ENCODE results near the gene VPREB3. TPM values are rescaled to one million over a fixed set of nuclear protein-coding genes. Genes with fewer than 3 reads are reported as not detected.

The VPREB3 gene
- total and polyA plus RNA-seq, 2 donors (not counting 1 experiment from before 2014, with no cell fraction given): not detected

GRCh38 chr22:23778577-23778900 is 24.3 kb upstream of the VPREB3 start:
- DNase-seq (ENCODE audit: low read depth in 2 of 2): no peak
- H3K36me3 ChIP-seq (ENCODE audit: control insufficient read depth, insufficient read depth, low read length): no peaks in the 10 kb centered on the region
- TF ChIP-seq CTCF (conservative IDR thresholded peaks at IDR 0.05 in 1 of 2, IDR thresholded peaks at IDR 0.05 in 1 of 2; ENCODE audit: low read depth in 1 of 2, low read length in 2 of 2) (no peak), EZH2 (IDR thresholded peaks at IDR 0.05; ENCODE audit: low read length, missing control alignments) (no peak)
- H4K20me1 ChIP-seq (ENCODE audit: control insufficient read depth, extremely low read depth, insufficient read depth, low read length): no peaks in the 10 kb centered on the region
- no peaks in the 10 kb centered on the region for H3K79me2 ChIP-seq (ENCODE audit: control insufficient read depth, insufficient read depth, low read length)
- no peaks in the 10 kb centered on the region for H3K9me3 ChIP-seq (ENCODE audit: control insufficient read depth, insufficient read depth, low read depth, low read length)
- H3K27ac ChIP-seq (ENCODE audit: insufficient read depth, low read length): no peak overlapping the region
- H2AFZ ChIP-seq (ENCODE audit: low read length): no peak overlapping the region
- H3K9ac ChIP-seq (ENCODE audit: insufficient read depth, low read length): no peak overlapping the region
- H3K27me3 ChIP-seq (ENCODE audit: control insufficient read depth, insufficient read depth, low read length): no peaks in the 10 kb centered on the region
- no peak overlapping the region for H3K4me2 ChIP-seq (ENCODE audit: extremely low read depth, insufficient read depth, low read length)
- H3K4me1 ChIP-seq (ENCODE audit: control insufficient read depth, extremely low read depth, insufficient read depth, low read length): peaks cover 10% of the 10 kb centered on the region
- no peak overlapping the region for H3K4me3 ChIP-seq (replicated peaks in 1 of 4; ENCODE audit: control extremely low read depth in 1 of 4, insufficient read depth in 1 of 4, low read depth in 3 of 4, low read length in 4 of 4)

GRCh38 chr22:23777776-23778576 is 23.8 kb upstream of the VPREB3 start:
- Histone ChIP-seq H3K27me3 (ENCODE audit: control insufficient read depth, insufficient read depth, low read length) (no peaks in the 10 kb centered on the region), H2AFZ (ENCODE audit: low read length) (no peak overlapping the region), H3K4me3 (replicated peaks in 1 of 4; ENCODE audit: control extremely low read depth in 1 of 4, insufficient read depth in 1 of 4, low read depth in 3 of 4, low read length in 4 of 4) (no peak overlapping the region), H4K20me1 (ENCODE audit: control insufficient read depth, extremely low read depth, insufficient read depth, low read length) (no peaks in the 10 kb centered on the region), H3K27ac (ENCODE audit: insufficient read depth, low read length) (no peak overlapping the region), H3K36me3 (ENCODE audit: control insufficient read depth, insufficient read depth, low read length) (no peaks in the 10 kb centered on the region), H3K4me2 (ENCODE audit: extremely low read depth, insufficient read depth, low read length) (no peak overlapping the region), H3K9ac (ENCODE audit: insufficient read depth, low read length) (no peak overlapping the region), H3K79me2 (ENCODE audit: control insufficient read depth, insufficient read depth, low read length) (no peaks in the 10 kb centered on the region), H3K4me1 (ENCODE audit: control insufficient read depth, extremely low read depth, insufficient read depth, low read length) (peaks cover 10% of the 10 kb centered on the region), H3K9me3 (ENCODE audit: control insufficient read depth, insufficient read depth, low read depth, low read length) (no peaks in the 10 kb centered on the region)
- DNase-seq (ENCODE audit: low read depth in 2 of 2): no peak
- no peak for TF ChIP-seq EZH2 (IDR thresholded peaks at IDR 0.05; ENCODE audit: low read length, missing control alignments)
- TF ChIP-seq CTCF (conservative IDR thresholded peaks at IDR 0.05 in 1 of 2, IDR thresholded peaks at IDR 0.05 in 1 of 2; ENCODE audit: low read depth in 1 of 2, low read length in 2 of 2): no peak

- H3K4me3 ChIP-seq (replicated peaks in 1 of 4; ENCODE audit: control extremely low read depth in 1 of 4, insufficient read depth in 1 of 4, low read depth in 3 of 4, low read length in 4 of 4): no peak overlapping the region
Measured at GRCh38 chr22:23775779-23776375, 21.7 kb upstream of the VPREB3 start.

More at GRCh38 chr22:23775779-23776375, 21.7 kb upstream of the VPREB3 start:
- Histone ChIP-seq H3K27me3 (ENCODE audit: control insufficient read depth, insufficient read depth, low read length) (no peaks in the 10 kb centered on the region), H3K4me2 (ENCODE audit: extremely low read depth, insufficient read depth, low read length) (no peak overlapping the region), H3K9me3 (ENCODE audit: control insufficient read depth, insufficient read depth, low read depth, low read length) (no peaks in the 10 kb centered on the region), H2AFZ (ENCODE audit: low read length) (no peak overlapping the region), H3K79me2 (ENCODE audit: control insufficient read depth, insufficient read depth, low read length) (no peaks in the 10 kb centered on the region), H3K27ac (ENCODE audit: insufficient read depth, low read length) (no peak overlapping the region), H4K20me1 (ENCODE audit: control insufficient read depth, extremely low read depth, insufficient read depth, low read length) (no peaks in the 10 kb centered on the region), H3K36me3 (ENCODE audit: control insufficient read depth, insufficient read depth, low read length) (no peaks in the 10 kb centered on the region), H3K9ac (ENCODE audit: insufficient read depth, low read length) (no peak overlapping the region), H3K4me1 (ENCODE audit: control insufficient read depth, extremely low read depth, insufficient read depth, low read length) (peaks cover 12% of the 10 kb centered on the region)
- TF ChIP-seq EZH2 (IDR thresholded peaks at IDR 0.05; ENCODE audit: low read length, missing control alignments) (no peak), CTCF (conservative IDR thresholded peaks at IDR 0.05 in 1 of 2, IDR thresholded peaks at IDR 0.05 in 1 of 2; ENCODE audit: low read depth in 1 of 2, low read length in 2 of 2) (no peak)
- DNase-seq (ENCODE audit: low read depth in 2 of 2): no peak
